Gastroesophageal sphincter (tissue), 4 donors: ENCODE data around the gene HEBP1. TPM values are rescaled to one million over a fixed set of nuclear protein-coding genes. Genes with fewer than 3 reads are reported as not detected.

Experiments
- ATAC-seq: fragments of 150-250 bp; one replicate; pipeline ENCODE4 v1.9.1; 2016; ENCODE audit warnings: mild to moderate bottlenecking, moderate library complexity
- H3K27ac ChIP-seq, 4 donors: fragments of 200-600 bp; sonication (generic) in 3 of 4; 1 replicate in 3 of 4; 2 replicates in 1 of 4; pipeline ENCODE4 v1.5.1; 2016 to 2019
- H3K27me3 ChIP-seq: fragments of 200-600 bp; sonication (generic); one replicate; pipeline ENCODE4 v1.5.1; 2019
- H3K36me3 ChIP-seq, 2 donors: fragments of 200-600 bp; sonication (generic); one replicate each; pipeline ENCODE4 v1.5.1; 2019; ENCODE audit warnings: control low read depth in 1 of 2
- H3K4me1 ChIP-seq, 3 donors: fragments of 200-600 bp; sonication (generic); 1 replicate in 2 of 3; 2 replicates in 1 of 3; pipeline ENCODE4 v1.5.1; 2016 to 2019; ENCODE audit warnings: control low read depth in 2 of 3
- H3K4me3 ChIP-seq, 2 donors: fragments of 200-600 bp; sonication (generic); one replicate each; pipeline ENCODE4 v1.5.1; 2019; ENCODE audit warnings: mild to moderate bottlenecking in 1 of 2, moderate library complexity in 1 of 2
- H3K9me3 ChIP-seq, 3 donors: fragments of 200-600 bp; sonication (generic); one replicate each; pipeline ENCODE4 v1.5.1; 2017 to 2019; ENCODE audit warnings: control low read depth in 2 of 3
- EP300 ChIP-seq: sonication (generic); formaldehyde crosslinking; IDR thresholded peaks from one replicate; pipeline ENCODE4 v1.6.1; 2017; ENCODE audit warnings: antibody characterized with exemption, mild to moderate bottlenecking
- POLR2A ChIP-seq, 2 donors: fragments of 450-650 bp; IDR thresholded peaks; one replicate each; pipeline ENCODE4 v1.6.1; 2017; ENCODE audit warnings: antibody characterized with exemption in 2 of 2, mild to moderate bottlenecking in 2 of 2, moderate library complexity in 1 of 2
- POLR2AphosphoS5 ChIP-seq: sonication (generic); formaldehyde crosslinking; IDR thresholded peaks from one replicate; pipeline ENCODE4 v1.6.1; 2017; ENCODE audit warnings: antibody characterized with exemption
- WGBS, 2 donors: methylation state at CpG; one replicate each; pipeline ENCODE4 v1.1.5; 2018; ENCODE audit warnings: low coverage in 1 of 2; 5-methylcytosine and 5-hydroxymethylcytosine counted together
- small RNA-seq, 4 donors: library from RNA; depleted of rRNA; stranded (forward); fragments of <200 nt; gene quantifications; one replicate each; pipeline ENCODE3, GENCODE V24; 2016
- total RNA-seq, 4 donors: library from RNA; depleted of rRNA; stranded (reverse); fragments of >200 nt; gene quantifications; one replicate each; pipeline ENCODE4 v1.1.0, GENCODE V29; 2016
- TF ChIP-seq, protein P1 (sequence below), 4 experiments: fragments of 200-600 bp in 2 of 4; fragments of 450-650 bp in 2 of 4; sonication (generic) in 1 of 4; IDR thresholded peaks; one replicate each; pipeline ENCODE4 v1.5.1; 2017 to 2019; ENCODE audit warnings: antibody characterized with exemption in 4 of 4, mild to moderate bottlenecking in 2 of 4, moderate library complexity in 2 of 4

Gene HEBP1
- total RNA-seq, 4 donors from 2014 or later: 33.8 to 47.5 (median 41.9) TPM

- 85 to 88% methylated on average over 13 to 16 of the region's 18 CpGs for WGBS, 2 donors
- Histone ChIP-seq H3K27ac (no peak overlapping the region), H3K27me3 (no peaks in the 10 kb centered on the region), H3K36me3 (no peaks in the 10 kb centered on the region), H3K4me1 (no peaks in the 10 kb centered on the region), H3K9me3 (no peaks in the 10 kb centered on the region), H3K4me3 (no peak overlapping the region)
- no peak for ATAC-seq
- TF ChIP-seq POLR2AphosphoS5 (no peak), POLR2A (IDR thresholded peaks at IDR 0.05) (no peak)
- TF ChIP-seq, protein P1, sequence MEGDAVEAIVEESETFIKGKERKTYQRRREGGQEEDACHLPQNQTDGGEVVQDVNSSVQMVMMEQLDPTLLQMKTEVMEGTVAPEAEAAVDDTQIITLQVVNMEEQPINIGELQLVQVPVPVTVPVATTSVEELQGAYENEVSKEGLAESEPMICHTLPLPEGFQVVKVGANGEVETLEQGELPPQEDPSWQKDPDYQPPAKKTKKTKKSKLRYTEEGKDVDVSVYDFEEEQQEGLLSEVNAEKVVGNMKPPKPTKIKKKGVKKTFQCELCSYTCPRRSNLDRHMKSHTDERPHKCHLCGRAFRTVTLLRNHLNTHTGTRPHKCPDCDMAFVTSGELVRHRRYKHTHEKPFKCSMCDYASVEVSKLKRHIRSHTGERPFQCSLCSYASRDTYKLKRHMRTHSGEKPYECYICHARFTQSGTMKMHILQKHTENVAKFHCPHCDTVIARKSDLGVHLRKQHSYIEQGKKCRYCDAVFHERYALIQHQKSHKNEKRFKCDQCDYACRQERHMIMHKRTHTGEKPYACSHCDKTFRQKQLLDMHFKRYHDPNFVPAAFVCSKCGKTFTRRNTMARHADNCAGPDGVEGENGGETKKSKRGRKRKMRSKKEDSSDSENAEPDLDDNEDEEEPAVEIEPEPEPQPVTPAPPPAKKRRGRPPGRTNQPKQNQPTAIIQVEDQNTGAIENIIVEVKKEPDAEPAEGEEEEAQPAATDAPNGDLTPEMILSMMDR (IDR thresholded peaks at IDR 0.05): no peak
Measured at GRCh38 chr12:12926571-12927071, 73.4 kb downstream of the HEBP1 start.

GRCh38 chr12:12925388-12925787, 74.7 kb downstream of the HEBP1 start:
- ATAC-seq: no peak
- WGBS, 2 donors: 6 to 13% methylated on average over 1 of the region's 1 CpG
- no peaks in the 10 kb centered on the region for H3K36me3 ChIP-seq
- no peaks in the 10 kb centered on the region for H3K9me3 ChIP-seq
- H3K4me1 ChIP-seq: no peaks in the 10 kb centered on the region
- no peak overlapping the region for H3K4me3 ChIP-seq
- TF ChIP-seq, protein P1 (IDR thresholded peaks at IDR 0.05): no peak
- TF ChIP-seq POLR2AphosphoS5 (no peak), POLR2A (IDR thresholded peaks at IDR 0.05) (no peak), EP300 (no peak)
- H3K27ac ChIP-seq: peak overlapping the region in 1 of 4 donors; percentile 10
- no peaks in the 10 kb centered on the region for H3K27me3 ChIP-seq

Small RNA genes lying within 50 kb of the gene (small RNA-seq; reads per million reads assigned to genes)
- 0 reads per million in 4 donors for gene RF00604

Other genes with a start within 250 kb of the HEBP1 start
- gene APOLD1, start 214.6 kb downstream of the HEBP1 start, total RNA-seq: 10 to 100 TPM; 16.2 to 33.4 (median 22.8) TPM
- gene DDX47, start 186.9 kb downstream of the HEBP1 start, total RNA-seq: 10 to 100 TPM; 49.2 to 66.7 (median 60.2) TPM
- gene GPRC5A, start 108.7 kb downstream of the HEBP1 start, total RNA-seq: 10 to 100 TPM in 1 of 4 donors, 1 to 10 TPM in 3; 1.4 to 21.9 (median 3.0) TPM
- not detected for gene GPRC5D, start 48.1 kb downstream of the HEBP1 start, total RNA-seq
- gene FAM234B, start 44.1 kb upstream of the HEBP1 start, total RNA-seq: 1 to 10 TPM; 4.7 to 6.5 (median 5.5) TPM
- gene GSG1, start 103.4 kb upstream of the HEBP1 start, total RNA-seq: not detected
- 100 to 1,000 TPM in 3 of 4 donors, 10 to 100 TPM in 1; 50.0 to 482 (median 331) TPM for gene EMP1, start 196.5 kb upstream of the HEBP1 start, total RNA-seq